Spleen (tissue), 11 donors: ENCODE measurements around the gene SYNJ2. TPM values are rescaled to one million over a fixed set of nuclear protein-coding genes. Genes with fewer than 3 reads are reported as not detected.
A peak's percentile ranks its signal among the peaks of the same experiment; 100 is the strongest.

Experiments used
- DNase-seq: peaks from one replicate; pipeline ENCODE4 v3.0.0-alpha.2; 2020
- H3K27ac ChIP-seq, 8 donors: fragments of 200-600 bp; sonication (generic) in 7 of 8; 1 replicate in 4 of 8; 2 replicates in 4 of 8; pipeline versions ENCODE4 v1.5.0 to v1.8.0; 2016 to 2021; ENCODE audit warnings: inconsistent platforms in 4 of 8, mild to moderate bottlenecking in 4 of 8, moderate library complexity in 1 of 8
- H3K27me3 ChIP-seq, 7 donors: fragments of 200-600 bp; sonication (generic) in 6 of 7; replicated peaks in 1 of 7; 1 replicate in 4 of 7; 2 replicates in 3 of 7; pipeline versions ENCODE4 v1.5.0 to v1.8.0; 2016 to 2021; ENCODE audit warnings: inconsistent platforms in 3 of 7, mild to moderate bottlenecking in 1 of 7
- H3K36me3 ChIP-seq, 6 donors: fragments of 200-600 bp; sonication (generic) in 5 of 6; 1 replicate in 4 of 6; 2 replicates in 2 of 6; pipeline versions ENCODE4 v1.5.0 to v1.8.0; 2016 to 2021; ENCODE audit warnings: inconsistent platforms in 2 of 6
- H3K4me1 ChIP-seq, 6 donors: fragments of 200-600 bp; sonication (generic) in 5 of 6; 1 replicate in 3 of 6; 2 replicates in 3 of 6; pipeline versions ENCODE4 v1.5.0 to v1.8.0; 2016 to 2021; ENCODE audit warnings: inconsistent platforms in 3 of 6
- H3K4me3 ChIP-seq, 8 donors: fragments of 200-600 bp; sonication (generic) in 7 of 8; 1 replicate in 4 of 8; 2 replicates in 4 of 8; pipeline versions ENCODE4 v1.5.0 to v1.8.0; 2016 to 2021; ENCODE audit warnings: inconsistent platforms in 4 of 8, mild to moderate bottlenecking in 4 of 8, moderate library complexity in 2 of 8
- H3K9me3 ChIP-seq, 8 donors: fragments of 200-600 bp; sonication (generic) in 7 of 8; 1 replicate in 4 of 8; 2 replicates in 4 of 8; pipeline versions ENCODE4 v1.5.0 to v1.8.0; 2016 to 2021; ENCODE audit warnings: inconsistent platforms in 4 of 8
- POLR2A ChIP-seq, 3 donors: fragments of 450-650 bp; IDR thresholded peaks; one replicate each; pipeline ENCODE4 v1.5.1; 2017; ENCODE audit warnings: antibody characterized with exemption in 3 of 3, mild to moderate bottlenecking in 1 of 3
- WGBS, 5 donors: extraction: QIAGEN DNeasy Blood & Tissue Kit in 3 of 5; methylation state at CpG; one replicate each; pipeline versions ENCODE4 v1.1.5 to v1.1.7; 2013 to 2018; 5-methylcytosine and 5-hydroxymethylcytosine counted together
- intact Hi-C: fragments of 100-400 bp; cut with DNase I; formaldehyde crosslinking; loops from one replicate; pipeline ENCODE4 v1.15.0; 2023; ENCODE audit warnings: low total_unique reads
- polyA plus RNA-seq, 3 donors: library from polyadenylated mRNA; stranded (reverse); fragments of 200-250 nt; gene quantifications; one replicate each; pipeline ENCODE4 v1.2.1, GENCODE V29; 2013
- small RNA-seq, 4 donors: library from RNA; depleted of rRNA; stranded (forward); fragments of <200 nt; gene quantifications; one replicate each; pipeline ENCODE3, GENCODE V24; 2016
- total RNA-seq, 7 donors: library from RNA; depleted of rRNA in 3 of 7; stranded (reverse); fragments of >200 nt in 3 of 7; fragmentation: NEBNext Ultra II Directional in 4 of 7; extraction: Animal tissue kit (Norgen Biotek cat#: 25700) in 4 of 7; gene quantifications; one replicate each; pipeline versions ENCODE4 v1.1.0 to v1.2.1, GENCODE V29; 2016 to 2021
- TF ChIP-seq, protein P1 (sequence below), 11 experiments: fragments of 200-600 bp in 7 of 11; fragments of 450-650 bp in 4 of 11; sonication (generic) in 4 of 11; IDR thresholded peaks in 8 of 11; conservative IDR thresholded peaks in 3 of 11; 1 replicate in 7 of 11; 2 replicates in 4 of 11; pipeline versions ENCODE4 v1.4.0 to v1.8.0; 2016 to 2021; ENCODE audit warnings: antibody characterized with exemption in 11 of 11, inconsistent platforms in 4 of 11, mild to moderate bottlenecking in 1 of 11
- donor health status: healthy with polysubstance abuse.
- donor health status: DM: no; HTN: no; CAD: no; lungs with moderate emphysema.
- donor health status: DM: no; HTN: no; CAD: no.
- donor health status: Bipolar disorder and iron deficiency.
- donor health status: healthy.
- donor health status: DM: no; HTN: no; CAD: no.
- donor health status: DM: yes; HTN: yes; CAD: no.

Gene SYNJ2
- total and polyA plus RNA-seq, 10 donors, result 2.4 to 34.0 (median 9.2) TPM

DNA sequence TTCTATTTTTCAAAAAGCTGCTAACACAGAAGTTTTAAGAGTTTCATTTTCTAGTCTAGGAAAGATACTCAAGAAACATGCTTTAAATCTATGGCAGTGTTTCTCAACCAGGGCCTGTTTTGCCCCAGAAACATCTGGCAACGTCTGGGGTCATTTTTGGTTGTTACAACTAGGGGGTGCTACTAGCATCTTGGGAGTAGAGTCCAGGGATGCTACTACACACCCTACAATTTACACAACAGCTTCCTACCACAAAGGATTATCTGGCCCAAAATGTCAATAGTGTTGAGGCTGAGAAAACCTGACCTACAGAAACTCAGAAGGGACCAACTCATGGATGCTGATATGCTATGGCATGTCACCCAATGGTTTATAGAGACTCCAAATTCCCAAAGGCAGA is 162.0 kb downstream of the SYNJ2 start:
- no peak for DNase-seq
- Histone ChIP-seq H3K36me3 (peaks cover 0 to 65% (median 12%) of the 10 kb centered on the region in 6 donors), H3K4me3 (no peak overlapping the region), H3K4me1 (no peaks in the 10 kb centered on the region), H3K27me3 (no peaks in the 10 kb centered on the region), H3K27ac (no peak overlapping the region), H3K9me3 (no peaks in the 10 kb centered on the region)
- WGBS, 5 donors, result 38 to 65% (median 55%) methylated on average over 1 of the region's 1 CpG
- TF ChIP-seq POLR2A (IDR thresholded peaks at IDR 0.05), result no peak
- TF ChIP-seq, protein P1, sequence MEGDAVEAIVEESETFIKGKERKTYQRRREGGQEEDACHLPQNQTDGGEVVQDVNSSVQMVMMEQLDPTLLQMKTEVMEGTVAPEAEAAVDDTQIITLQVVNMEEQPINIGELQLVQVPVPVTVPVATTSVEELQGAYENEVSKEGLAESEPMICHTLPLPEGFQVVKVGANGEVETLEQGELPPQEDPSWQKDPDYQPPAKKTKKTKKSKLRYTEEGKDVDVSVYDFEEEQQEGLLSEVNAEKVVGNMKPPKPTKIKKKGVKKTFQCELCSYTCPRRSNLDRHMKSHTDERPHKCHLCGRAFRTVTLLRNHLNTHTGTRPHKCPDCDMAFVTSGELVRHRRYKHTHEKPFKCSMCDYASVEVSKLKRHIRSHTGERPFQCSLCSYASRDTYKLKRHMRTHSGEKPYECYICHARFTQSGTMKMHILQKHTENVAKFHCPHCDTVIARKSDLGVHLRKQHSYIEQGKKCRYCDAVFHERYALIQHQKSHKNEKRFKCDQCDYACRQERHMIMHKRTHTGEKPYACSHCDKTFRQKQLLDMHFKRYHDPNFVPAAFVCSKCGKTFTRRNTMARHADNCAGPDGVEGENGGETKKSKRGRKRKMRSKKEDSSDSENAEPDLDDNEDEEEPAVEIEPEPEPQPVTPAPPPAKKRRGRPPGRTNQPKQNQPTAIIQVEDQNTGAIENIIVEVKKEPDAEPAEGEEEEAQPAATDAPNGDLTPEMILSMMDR (IDR thresholded peaks at IDR 0.05 in 8 of 11, conservative IDR thresholded peaks at IDR 0.05 in 3 of 11), result peak in 1 of 11 experiments; percentile 9
- intact Hi-C loops, result no loop called here

Small RNA genes lying within 50 kb of the gene (small RNA-seq; reads per million reads assigned to genes)
- 0 reads per million in 4 donors for gene RNU6-786P

Other genes with a start within 250 kb of the SYNJ2 start
- gene SNX9, start 158.6 kb upstream of the SYNJ2 start, total RNA-seq, result 10 to 100 TPM; 29.0 to 42.5 (median 36.1) TPM
- 10 to 100 TPM; 18.9 to 22.1 (median 20.8) TPM for gene SNX9, start 158.6 kb upstream of the SYNJ2 start, polyA plus RNA-seq
- gene SERAC1, start 186.4 kb downstream of the SYNJ2 start, total RNA-seq, result 10 to 100 TPM in 2 of 7 donors, 1 to 10 TPM in 5; 3.8 to 12.3 (median 6.9) TPM
- 1 to 10 TPM; 1.6 to 2.2 (median 1.8) TPM for gene SERAC1, start 186.4 kb downstream of the SYNJ2 start, polyA plus RNA-seq
- gene GTF2H5, start 186.5 kb downstream of the SYNJ2 start, total RNA-seq, result 10 to 100 TPM in 4 of 7 donors, 1 to 10 TPM in 3; 1.9 to 17.3 (median 10.3) TPM
- 10 to 100 TPM in 1 of 3 donors, 1 to 10 TPM in 2; 5.7 to 12.0 (median 8.6) TPM for gene GTF2H5, start 186.5 kb downstream of the SYNJ2 start, polyA plus RNA-seq